ENCODE measurements around the gene HSPB3. TPM values are rescaled to one million over a fixed set of nuclear protein-coding genes. Genes with fewer than 3 reads are reported as not detected.
A peak's percentile ranks its signal among the peaks of the same experiment; 100 is the strongest.
"Not testable (repeated sequence)": the region's sequence is repeated elsewhere in the genome, so short reads cannot be mapped to it uniquely, and the experiment has no call there.

The HSPB3 gene
- 270 and 498 TPM in 2 replicates for total RNA-seq
- 104 TPM for polyA plus RNA-seq (2012)

DNA sequence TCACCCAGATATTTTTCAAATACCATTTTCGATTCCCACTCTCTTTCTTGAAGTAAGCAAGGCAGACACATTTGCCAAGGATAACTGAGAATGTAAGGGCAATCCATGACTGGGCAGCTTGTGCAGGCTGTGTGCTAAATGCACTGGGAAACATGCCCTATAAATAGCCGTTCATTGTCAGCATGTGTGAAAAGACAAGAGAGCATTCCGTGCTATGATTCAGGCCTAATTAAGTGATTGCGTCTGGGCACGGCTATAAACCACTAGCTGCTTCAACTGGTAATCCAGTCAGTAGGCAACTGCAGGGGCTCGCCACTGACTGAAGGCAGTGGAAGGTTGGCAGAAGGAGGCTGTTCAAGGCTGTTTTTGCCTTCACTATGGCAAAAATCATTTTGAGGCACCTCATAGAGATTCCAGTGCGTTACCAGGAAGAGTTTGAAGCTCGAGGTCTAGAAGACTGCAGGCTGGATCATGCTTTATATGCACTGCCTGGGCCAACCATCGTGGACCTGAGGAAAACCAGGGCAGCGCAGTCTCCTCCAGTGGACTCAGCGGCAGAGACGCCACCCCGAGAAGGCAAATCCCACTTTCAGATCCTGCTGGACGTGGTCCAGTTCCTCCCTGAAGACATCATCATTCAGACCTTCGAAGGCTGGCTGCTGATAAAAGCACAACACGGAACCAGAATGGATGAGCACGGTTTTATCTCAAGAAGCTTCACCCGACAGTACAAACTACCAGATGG, at the start of gene HSPB3:
TSS of gene HSPB3 (plus strand) at position 287 of the 745 bp plus-strand sequence. CDS start at position 378, 91 bp downstream.
- peak; percentile 98 for DNase-seq (ENCODE audit: low read depth)

GRCh38 chr5:54411176-54411575, 44.3 kb upstream of the HSPB3 start:
- no peak for DNase-seq (ENCODE audit: low read depth)

GRCh38 chr5:54412913-54413312, 42.6 kb upstream of the HSPB3 start:
- no peak for DNase-seq (ENCODE audit: low read depth)

GRCh38 chr5:54415147-54415546, 40.4 kb upstream of the HSPB3 start:
- DNase-seq (ENCODE audit: low read depth): no peak

- DNase-seq (ENCODE audit: low read depth): peak; percentile 32
Observed at GRCh38 chr5:54415896-54416601, 39.5 kb upstream of the HSPB3 start.

DNA sequence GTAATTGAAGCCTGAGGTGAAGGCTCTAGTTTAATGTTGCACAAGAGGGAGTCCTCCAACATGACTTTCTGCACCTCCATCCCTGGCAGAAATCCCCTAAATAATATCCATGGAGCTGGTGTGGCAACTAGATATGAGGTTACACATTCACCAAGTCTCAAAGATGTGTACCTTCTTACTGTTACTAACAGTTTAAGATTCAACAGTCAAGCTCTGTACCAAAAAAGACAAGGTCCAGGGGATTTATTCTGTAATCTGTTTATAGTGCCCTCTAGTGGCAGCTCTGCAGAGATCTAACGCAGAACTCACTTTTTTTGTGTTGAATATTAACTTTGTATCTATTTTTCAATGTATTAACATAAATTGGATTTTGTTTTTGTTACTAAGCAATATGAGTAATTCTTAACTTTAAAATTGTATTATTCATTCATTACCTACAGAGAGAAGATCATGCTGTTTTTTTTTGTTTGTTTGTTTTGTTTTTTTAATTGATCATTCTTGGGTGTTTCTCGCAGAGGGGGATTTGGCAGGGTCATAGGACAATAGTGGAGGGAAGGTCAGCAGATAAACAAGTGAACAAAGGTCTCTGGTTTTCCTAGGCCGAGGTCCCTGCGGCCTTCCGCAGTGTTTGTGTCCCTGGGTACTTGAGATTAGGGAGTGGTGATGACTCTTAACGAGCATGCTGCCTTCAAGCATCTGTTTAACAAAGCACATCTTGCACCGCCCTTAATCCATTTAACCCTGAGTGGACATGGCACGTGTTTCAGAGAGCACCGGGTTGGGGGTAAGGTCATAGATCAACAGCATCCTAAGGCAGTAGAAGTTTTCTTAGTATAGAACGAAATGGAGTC, 35.7 kb upstream of the HSPB3 start:
- peak; percentile 72 for DNase-seq (ENCODE audit: low read depth)

DNA sequence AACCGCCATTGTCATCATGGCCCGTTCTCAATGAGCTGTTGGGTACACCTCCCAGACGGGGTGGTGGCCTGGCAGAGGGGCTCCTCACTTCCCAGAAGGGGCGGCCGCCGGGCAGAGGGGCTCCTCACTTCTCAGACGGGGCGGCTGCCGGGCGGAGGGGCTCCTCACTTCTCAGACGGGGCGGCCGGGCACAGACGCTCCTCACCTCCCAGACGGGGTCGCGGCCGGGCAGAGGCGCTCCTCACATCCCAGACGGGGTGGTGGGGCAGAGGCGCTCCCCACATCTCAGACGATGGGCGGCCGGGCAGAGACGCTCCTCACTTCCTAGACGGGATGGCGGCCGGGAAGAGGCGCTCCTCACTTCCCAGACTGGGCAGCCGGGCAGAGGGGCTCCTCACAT, 35.0 kb upstream of the HSPB3 start:
- DNase-seq (ENCODE audit: low read depth): not testable (repeated sequence)

- no peak for DNase-seq (ENCODE audit: low read depth)
Observed at GRCh38 chr5:54421976-54422375, 33.5 kb upstream of the HSPB3 start.

GRCh38 chr5:54425258-54425657, 30.2 kb upstream of the HSPB3 start:
- no peak for DNase-seq (ENCODE audit: low read depth)

GRCh38 chr5:54426209-54426608, 29.3 kb upstream of the HSPB3 start:
- no peak for DNase-seq (ENCODE audit: low read depth)

DNA sequence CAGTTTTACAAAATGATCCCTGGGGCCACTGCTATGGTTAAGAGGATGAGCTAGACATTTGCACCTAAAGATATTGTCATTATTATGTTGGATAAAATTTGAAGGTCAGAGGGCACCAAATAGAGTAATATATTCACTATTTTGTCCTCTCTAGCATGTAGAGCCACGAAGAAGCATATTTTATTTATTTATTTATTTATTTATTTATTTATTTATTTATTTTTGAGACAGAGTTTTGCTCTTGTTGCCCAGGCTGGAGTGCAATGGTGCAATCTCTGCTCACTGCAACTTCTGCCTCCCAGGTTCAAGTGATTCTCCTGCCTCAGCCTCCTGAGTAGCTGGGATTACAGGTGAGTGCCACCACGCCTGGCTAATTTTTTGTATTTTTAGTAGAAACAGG, 20.8 kb upstream of the HSPB3 start:
- not testable (repeated sequence) for DNase-seq (ENCODE audit: low read depth)

GRCh38 chr5:54438620-54439389, 16.7 kb upstream of the HSPB3 start:
- no peak for DNase-seq (ENCODE audit: low read depth)

- DNase-seq (ENCODE audit: low read depth): no peak
Observed at GRCh38 chr5:54440456-54440893, 15.0 kb upstream of the HSPB3 start.

GRCh38 chr5:54442271-54442670, 13.2 kb upstream of the HSPB3 start:
- DNase-seq (ENCODE audit: low read depth): no peak

DNA sequence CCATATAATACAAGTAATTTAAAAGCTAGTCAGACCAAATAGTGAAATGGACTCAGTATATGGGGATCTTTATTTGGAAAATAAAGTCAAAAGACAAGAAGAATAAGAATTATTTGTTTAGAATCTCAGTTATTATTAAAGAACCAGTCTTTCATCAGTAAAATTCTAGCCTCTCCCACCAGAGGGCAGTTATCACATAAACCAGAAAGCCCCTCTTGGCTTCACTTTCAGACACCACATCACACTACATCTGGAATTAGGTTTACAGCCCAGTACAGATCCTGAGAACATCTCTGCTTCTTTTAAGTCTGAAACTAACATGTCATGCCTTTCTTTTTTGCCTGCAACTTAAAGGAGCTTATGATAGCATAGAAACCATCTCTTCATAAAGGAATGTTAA, 12.2 kb upstream of the HSPB3 start:
- peak; percentile 68 for DNase-seq (ENCODE audit: low read depth)

DNA sequence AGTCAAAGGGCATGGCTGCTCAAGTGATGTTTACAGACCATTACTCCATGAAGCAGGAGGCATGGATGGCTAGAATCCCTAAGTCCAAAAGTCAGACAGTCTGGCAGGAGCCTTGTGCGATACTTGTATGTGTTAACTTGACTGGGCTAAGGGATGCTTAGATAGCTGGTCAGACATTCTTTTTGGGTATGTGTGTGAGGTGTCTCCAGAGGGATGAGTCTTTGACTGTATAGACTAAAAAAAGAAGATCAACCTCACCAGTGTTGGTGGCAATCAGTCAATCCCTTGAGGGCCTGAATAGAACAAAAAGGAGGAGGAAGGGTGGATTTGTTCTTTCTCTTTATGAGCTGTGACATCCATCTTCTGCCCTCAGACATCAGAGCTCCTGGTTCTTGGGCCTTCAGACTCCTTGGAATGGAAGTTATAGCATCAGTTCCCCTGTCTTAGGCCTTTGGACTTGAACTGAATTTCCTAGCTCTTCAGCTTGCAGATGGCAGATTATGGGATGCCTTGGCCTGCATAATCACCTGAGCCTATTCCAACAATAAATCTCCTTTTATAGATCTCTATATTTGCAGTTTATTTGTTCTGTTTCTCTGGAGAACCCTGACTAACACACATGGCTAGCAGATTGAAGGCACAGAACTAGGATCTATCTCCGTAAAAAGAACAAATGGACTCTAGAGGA, 9.7 kb upstream of the HSPB3 start:
- DNase-seq (ENCODE audit: low read depth): peak; percentile 59

- DNase-seq (ENCODE audit: low read depth): peak; percentile 90
Observed at GRCh38 chr5:54446379-54446732, 9.1 kb upstream of the HSPB3 start.

GRCh38 chr5:54449923-54450322, 5.6 kb upstream of the HSPB3 start:
- peak; percentile 24 for DNase-seq (ENCODE audit: low read depth)

DNA sequence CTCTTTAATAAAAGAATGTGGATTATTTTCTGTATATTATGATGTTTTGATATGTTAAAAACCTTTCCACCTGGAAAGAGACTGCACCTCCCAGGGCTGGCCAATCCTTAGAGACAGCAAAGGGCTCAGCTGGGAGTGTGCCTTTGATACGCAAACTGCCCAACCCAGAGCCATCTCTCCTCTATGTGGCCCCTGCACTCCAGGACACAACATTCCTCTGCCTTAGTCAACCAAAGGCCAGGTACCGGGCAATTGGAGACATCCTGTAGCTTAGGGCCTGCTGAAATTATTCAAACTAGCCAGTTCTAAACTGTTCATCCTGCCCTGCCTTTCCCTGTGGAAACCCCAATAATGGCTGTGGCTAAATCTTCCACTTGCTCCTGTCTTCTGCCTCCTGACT, 5.0 kb upstream of the HSPB3 start:
- DNase-seq (ENCODE audit: low read depth): no peak

DNA sequence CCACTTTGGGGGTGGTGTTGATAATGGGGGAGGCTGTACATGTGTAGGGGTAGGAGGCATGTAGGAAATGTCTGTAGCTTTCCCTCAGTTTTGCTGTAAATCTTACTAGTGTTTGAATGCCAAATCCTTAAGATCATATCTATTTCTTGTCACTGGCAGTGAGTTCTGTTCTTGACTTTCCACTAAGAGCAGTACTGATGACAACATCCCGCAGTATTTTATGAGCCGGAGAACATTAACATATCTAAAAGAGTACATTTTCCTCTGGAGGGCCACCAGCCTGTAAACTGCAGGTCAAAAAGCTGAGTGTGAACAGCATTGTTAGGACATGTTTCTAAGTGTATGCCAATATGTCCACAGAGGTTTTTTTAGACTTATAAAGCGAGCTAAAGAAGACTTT, 2.5 kb upstream of the HSPB3 start:
- no peak for DNase-seq (ENCODE audit: low read depth)

Data from myocyte (in vitro differentiated cells).